Measurements from ENCODE around the gene ATP8A2.

Gene ATP8A2

GRCh38 chr13:25762281-25762680, 390.5 kb downstream of the ATP8A2 start:
- Histone ChIP-seq H3K4me3 (ENCODE audit: low read depth, low read length) (no peak overlapping the region), H3K36me3 (ENCODE audit: insufficient read depth, low read length) (no peaks in the 10 kb centered on the region), H3K27ac (ENCODE audit: low read depth, low read length) (no peak overlapping the region), H3K4me1 (ENCODE audit: control insufficient read depth, insufficient read depth, low read length, unreplicated experiment) (no peaks in the 10 kb centered on the region), H2AFZ (ENCODE audit: low read length, unreplicated experiment) (no peak overlapping the region), H3K79me2 (ENCODE audit: control insufficient read depth, insufficient read depth, low read length, unreplicated experiment) (no peaks in the 10 kb centered on the region), H3K27me3 (ENCODE audit: insufficient read depth, low read length) (no peaks in the 10 kb centered on the region; the same call in 1 of the 2 replicates)

DNA sequence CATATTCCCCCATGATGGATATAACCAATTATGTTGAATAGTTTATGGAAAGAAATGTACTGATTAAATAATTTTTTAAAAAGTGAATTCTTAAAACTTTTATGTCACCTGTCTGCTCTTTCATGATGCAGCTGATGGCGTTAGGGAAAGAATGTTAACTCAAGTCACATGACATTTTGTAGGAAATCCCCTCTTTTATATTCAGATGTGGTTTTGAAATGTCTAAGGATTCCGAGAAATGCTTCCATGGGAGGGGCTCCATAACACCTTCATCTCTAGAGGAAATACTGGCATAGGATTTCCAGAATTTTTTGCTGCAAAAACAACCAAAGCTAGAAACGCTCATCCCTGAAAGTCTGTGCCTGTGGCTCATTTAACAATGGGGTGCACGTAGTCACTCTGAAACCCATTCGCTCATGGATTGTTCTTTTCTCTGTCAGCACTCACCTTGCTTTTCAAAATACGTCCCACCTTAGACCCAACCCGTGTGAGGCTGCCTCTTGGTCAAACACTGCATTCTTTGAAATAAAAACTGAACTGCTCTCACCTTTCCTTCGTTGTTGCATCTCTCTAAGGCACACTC, 391.1 kb downstream of the ATP8A2 start:
- no peak overlapping the region for H3K4me3 ChIP-seq (ENCODE audit: low read depth, low read length)
- H3K4me1 ChIP-seq (ENCODE audit: control insufficient read depth, insufficient read depth, low read length, unreplicated experiment): no peaks in the 10 kb centered on the region
- H2AFZ ChIP-seq (ENCODE audit: low read length, unreplicated experiment): no peak overlapping the region
- H3K27ac ChIP-seq (ENCODE audit: low read depth, low read length): no peak overlapping the region
- no peaks in the 10 kb centered on the region for H3K79me2 ChIP-seq (ENCODE audit: control insufficient read depth, insufficient read depth, low read length, unreplicated experiment)
- no peaks in the 10 kb centered on the region for H3K36me3 ChIP-seq (ENCODE audit: insufficient read depth, low read length)
- H3K27me3 ChIP-seq (ENCODE audit: insufficient read depth, low read length): no peaks in the 10 kb centered on the region; the same call in 1 of the 2 replicates

DNA sequence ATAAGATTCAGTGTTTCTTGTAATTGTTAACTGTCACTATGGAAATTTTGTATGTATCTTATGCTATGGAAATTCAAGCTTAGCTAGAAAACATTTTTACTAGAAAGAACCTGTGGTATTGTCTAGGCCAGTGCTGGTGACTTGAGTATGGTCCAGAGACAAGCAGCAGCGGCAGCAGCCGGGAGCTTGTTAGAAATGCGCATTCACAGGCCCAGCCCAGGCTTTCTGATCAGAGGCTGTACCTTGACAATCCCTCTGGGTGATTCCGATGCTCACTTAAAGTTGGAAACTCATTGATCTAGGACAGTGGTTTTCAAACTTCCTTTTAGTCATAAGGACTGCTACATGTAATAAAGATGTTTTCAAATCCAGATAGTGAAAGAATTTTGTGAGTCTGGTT, 392.6 kb downstream of the ATP8A2 start:
- Histone ChIP-seq H3K27me3 (ENCODE audit: insufficient read depth, low read length) (peaks cover 1% of the 10 kb centered on the region; the same call in 1 of the 2 replicates), H3K36me3 (ENCODE audit: insufficient read depth, low read length) (no peaks in the 10 kb centered on the region), H3K27ac (ENCODE audit: low read depth, low read length) (no peak overlapping the region), H3K4me3 (ENCODE audit: low read depth, low read length) (no peak overlapping the region), H3K79me2 (ENCODE audit: control insufficient read depth, insufficient read depth, low read length, unreplicated experiment) (no peaks in the 10 kb centered on the region), H3K4me1 (ENCODE audit: control insufficient read depth, insufficient read depth, low read length, unreplicated experiment) (no peaks in the 10 kb centered on the region), H2AFZ (ENCODE audit: low read length, unreplicated experiment) (no peak overlapping the region)

- Histone ChIP-seq H3K27ac (ENCODE audit: low read depth, low read length) (no peak overlapping the region), H3K4me1 (ENCODE audit: control insufficient read depth, insufficient read depth, low read length, unreplicated experiment) (no peaks in the 10 kb centered on the region), H3K36me3 (ENCODE audit: insufficient read depth, low read length) (no peaks in the 10 kb centered on the region), H2AFZ (ENCODE audit: low read length, unreplicated experiment) (no peak overlapping the region), H3K27me3 (ENCODE audit: insufficient read depth, low read length) (peaks cover 5% of the 10 kb centered on the region; the same call in 1 of the 2 replicates), H3K4me3 (ENCODE audit: low read depth, low read length) (no peak overlapping the region), H3K79me2 (ENCODE audit: control insufficient read depth, insufficient read depth, low read length, unreplicated experiment) (no peaks in the 10 kb centered on the region)
Measured at GRCh38 chr13:25765266-25765665, 393.5 kb downstream of the ATP8A2 start.

DNA sequence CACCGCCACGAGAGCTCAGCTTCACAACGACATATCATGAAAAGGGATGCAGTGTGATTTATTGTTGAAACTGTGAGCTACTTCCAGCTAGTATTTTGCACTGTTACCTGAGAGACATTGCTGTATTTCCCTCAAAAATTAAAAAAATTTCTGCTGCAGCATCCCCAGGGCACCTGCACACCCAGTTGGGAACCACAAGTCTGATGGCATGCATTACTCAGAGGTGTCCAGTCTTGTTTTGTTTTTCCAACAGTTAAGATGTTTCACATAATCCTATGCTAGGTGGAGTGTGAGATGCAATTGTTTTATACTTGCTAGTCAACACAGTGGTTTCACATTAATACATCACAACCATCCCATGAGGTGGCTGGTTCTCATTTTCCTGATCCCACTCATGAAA, 394.8 kb downstream of the ATP8A2 start:
- Histone ChIP-seq H2AFZ (ENCODE audit: low read length, unreplicated experiment) (no peak overlapping the region), H3K4me3 (ENCODE audit: low read depth, low read length) (no peak overlapping the region), H3K27me3 (ENCODE audit: insufficient read depth, low read length) (peaks cover 5% of the 10 kb centered on the region), H3K79me2 (ENCODE audit: control insufficient read depth, insufficient read depth, low read length, unreplicated experiment) (no peaks in the 10 kb centered on the region), H3K36me3 (ENCODE audit: insufficient read depth, low read length) (no peaks in the 10 kb centered on the region), H3K27ac (ENCODE audit: low read depth, low read length) (no peak overlapping the region), H3K4me1 (ENCODE audit: control insufficient read depth, insufficient read depth, low read length, unreplicated experiment) (no peaks in the 10 kb centered on the region)

- Histone ChIP-seq H3K4me1 (ENCODE audit: control insufficient read depth, insufficient read depth, low read length, unreplicated experiment) (no peaks in the 10 kb centered on the region), H3K27ac (ENCODE audit: low read depth, low read length) (no peak overlapping the region), H3K27me3 (ENCODE audit: insufficient read depth, low read length) (peaks cover 5% of the 10 kb centered on the region), H3K36me3 (ENCODE audit: insufficient read depth, low read length) (no peaks in the 10 kb centered on the region), H2AFZ (ENCODE audit: low read length, unreplicated experiment) (no peak overlapping the region), H3K79me2 (ENCODE audit: control insufficient read depth, insufficient read depth, low read length, unreplicated experiment) (no peaks in the 10 kb centered on the region), H3K4me3 (ENCODE audit: low read depth, low read length) (no peak overlapping the region)
Measured at GRCh38 chr13:25766991-25767390, 395.2 kb downstream of the ATP8A2 start.

DNA sequence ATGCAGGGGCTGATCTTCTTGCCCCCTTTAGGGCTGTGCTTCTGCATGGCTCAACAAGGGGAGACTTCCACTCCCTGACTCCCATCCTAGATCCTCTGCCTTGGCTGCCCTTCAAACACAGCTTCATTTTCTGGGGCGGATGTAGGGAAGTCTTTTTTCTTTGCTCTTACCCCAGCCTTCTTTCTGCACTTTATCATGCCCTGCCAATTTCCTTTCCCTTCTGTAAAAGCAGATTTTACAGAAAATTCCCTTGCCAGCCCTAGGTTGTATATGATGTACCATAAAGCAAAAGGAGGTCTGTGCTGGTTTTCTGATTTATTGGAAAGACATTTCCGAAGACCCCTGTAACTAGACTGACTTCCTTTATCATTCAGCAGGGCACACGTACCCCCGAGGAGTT, 396.6 kb downstream of the ATP8A2 start:
- Histone ChIP-seq H3K4me3 (ENCODE audit: low read depth, low read length) (no peak overlapping the region), H3K27ac (ENCODE audit: low read depth, low read length) (no peak overlapping the region), H3K4me1 (ENCODE audit: control insufficient read depth, insufficient read depth, low read length, unreplicated experiment) (no peaks in the 10 kb centered on the region), H3K79me2 (ENCODE audit: control insufficient read depth, insufficient read depth, low read length, unreplicated experiment) (no peaks in the 10 kb centered on the region), H3K27me3 (ENCODE audit: insufficient read depth, low read length) (peaks cover 5% of the 10 kb centered on the region), H2AFZ (ENCODE audit: low read length, unreplicated experiment) (no peak overlapping the region), H3K36me3 (ENCODE audit: insufficient read depth, low read length) (no peaks in the 10 kb centered on the region)

- no peak overlapping the region for H2AFZ ChIP-seq (ENCODE audit: low read length, unreplicated experiment)
- H3K27me3 ChIP-seq (ENCODE audit: insufficient read depth, low read length): peaks cover 5% of the 10 kb centered on the region
- H3K36me3 ChIP-seq (ENCODE audit: insufficient read depth, low read length): no peaks in the 10 kb centered on the region
- H3K79me2 ChIP-seq (ENCODE audit: control insufficient read depth, insufficient read depth, low read length, unreplicated experiment): no peaks in the 10 kb centered on the region
- H3K4me3 ChIP-seq (ENCODE audit: low read depth, low read length): no peak overlapping the region
- H3K4me1 ChIP-seq (ENCODE audit: control insufficient read depth, insufficient read depth, low read length, unreplicated experiment): no peaks in the 10 kb centered on the region
- no peak overlapping the region for H3K27ac ChIP-seq (ENCODE audit: low read depth, low read length)
Measured at GRCh38 chr13:25768838-25769237, 397.1 kb downstream of the ATP8A2 start.

- H2AFZ ChIP-seq (ENCODE audit: low read length, unreplicated experiment): no peak overlapping the region
- H3K36me3 ChIP-seq (ENCODE audit: insufficient read depth, low read length): no peaks in the 10 kb centered on the region
- H3K27me3 ChIP-seq (ENCODE audit: insufficient read depth, low read length): peaks cover 5% of the 10 kb centered on the region
- H3K4me3 ChIP-seq (ENCODE audit: low read depth, low read length): no peak overlapping the region
- H3K4me1 ChIP-seq (ENCODE audit: control insufficient read depth, insufficient read depth, low read length, unreplicated experiment): no peaks in the 10 kb centered on the region
- H3K27ac ChIP-seq (ENCODE audit: low read depth, low read length): no peak overlapping the region
- H3K79me2 ChIP-seq (ENCODE audit: control insufficient read depth, insufficient read depth, low read length, unreplicated experiment): no peaks in the 10 kb centered on the region
Measured at GRCh38 chr13:25770601-25771000, 398.8 kb downstream of the ATP8A2 start.

DNA sequence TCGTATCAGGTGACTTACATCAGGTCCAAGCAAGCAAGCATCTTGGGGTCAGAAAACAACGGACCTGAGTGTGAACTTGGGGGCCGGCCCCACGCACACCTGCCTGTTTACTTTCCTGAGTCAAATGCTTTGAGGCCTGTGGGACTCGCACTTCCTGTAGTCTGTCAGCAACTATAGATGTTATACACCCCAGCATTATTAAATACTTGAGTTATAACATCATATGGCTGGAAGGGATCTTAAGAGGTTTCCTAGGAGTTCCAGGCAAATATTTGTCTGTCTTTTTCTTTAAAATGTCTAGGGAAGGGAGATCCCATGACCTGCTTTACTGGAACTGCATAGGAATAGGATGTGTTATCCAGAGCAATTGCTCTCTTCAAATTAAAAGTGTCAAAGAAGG, 399.4 kb downstream of the ATP8A2 start:
- H3K27ac ChIP-seq (ENCODE audit: low read depth, low read length): no peak overlapping the region
- H2AFZ ChIP-seq (ENCODE audit: low read length, unreplicated experiment): no peak overlapping the region
- no peak overlapping the region for H3K4me3 ChIP-seq (ENCODE audit: low read depth, low read length)
- no peaks in the 10 kb centered on the region for H3K4me1 ChIP-seq (ENCODE audit: control insufficient read depth, insufficient read depth, low read length, unreplicated experiment)
- H3K27me3 ChIP-seq (ENCODE audit: insufficient read depth, low read length): peaks cover 5% of the 10 kb centered on the region
- no peaks in the 10 kb centered on the region for H3K79me2 ChIP-seq (ENCODE audit: control insufficient read depth, insufficient read depth, low read length, unreplicated experiment)
- H3K36me3 ChIP-seq (ENCODE audit: insufficient read depth, low read length): no peaks in the 10 kb centered on the region

GRCh38 chr13:25771641-25772478, 400.1 kb downstream of the ATP8A2 start:
- Histone ChIP-seq H3K27me3 (ENCODE audit: insufficient read depth, low read length) (peaks cover 5% of the 10 kb centered on the region), H3K36me3 (ENCODE audit: insufficient read depth, low read length) (no peaks in the 10 kb centered on the region), H3K79me2 (ENCODE audit: control insufficient read depth, insufficient read depth, low read length, unreplicated experiment) (no peaks in the 10 kb centered on the region), H3K4me1 (ENCODE audit: control insufficient read depth, insufficient read depth, low read length, unreplicated experiment) (no peaks in the 10 kb centered on the region), H2AFZ (ENCODE audit: low read length, unreplicated experiment) (no peak overlapping the region), H3K4me3 (ENCODE audit: low read depth, low read length) (no peak overlapping the region), H3K27ac (ENCODE audit: low read depth, low read length) (no peak overlapping the region)

All from ACC112 (cell line).